ENCODE results near the gene VEPH1.
"Not testable (repeated sequence)": the region's sequence is repeated elsewhere in the genome, so short reads cannot be mapped to it uniquely, and the experiment has no call there.

Gene VEPH1

GRCh38 chr3:157354254-157354653 is 149.0 kb downstream of the VEPH1 start:
- no peak for DNase-seq (ENCODE audit: low read depth in 1 of 2, low spot score in 1 of 2)

- DNase-seq (ENCODE audit: low read depth in 1 of 2, low spot score in 1 of 2): no peak
Observed at GRCh38 chr3:157353652-157354051, 149.6 kb downstream of the VEPH1 start.

DNA sequence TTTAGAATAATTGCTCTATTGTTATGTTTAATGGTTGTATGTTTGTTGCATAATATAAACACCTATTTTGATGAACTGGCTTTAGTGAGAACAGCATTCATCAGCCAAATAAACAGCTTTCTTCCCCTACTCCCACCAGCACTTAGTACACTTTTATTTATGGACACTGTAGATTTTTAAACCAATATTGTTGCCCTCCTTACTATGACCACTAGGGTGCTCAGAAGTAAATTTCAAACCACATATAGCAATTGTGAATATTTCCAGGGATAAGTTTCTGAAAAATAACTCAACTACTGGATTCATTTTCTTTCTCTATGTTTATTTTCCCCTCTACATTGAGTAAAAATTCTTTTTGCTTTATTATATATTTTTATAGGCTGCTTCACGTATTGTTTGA is 151.2 kb downstream of the VEPH1 start:
- DNase-seq (ENCODE audit: low read depth in 1 of 2, low spot score in 1 of 2): no peak

DNA sequence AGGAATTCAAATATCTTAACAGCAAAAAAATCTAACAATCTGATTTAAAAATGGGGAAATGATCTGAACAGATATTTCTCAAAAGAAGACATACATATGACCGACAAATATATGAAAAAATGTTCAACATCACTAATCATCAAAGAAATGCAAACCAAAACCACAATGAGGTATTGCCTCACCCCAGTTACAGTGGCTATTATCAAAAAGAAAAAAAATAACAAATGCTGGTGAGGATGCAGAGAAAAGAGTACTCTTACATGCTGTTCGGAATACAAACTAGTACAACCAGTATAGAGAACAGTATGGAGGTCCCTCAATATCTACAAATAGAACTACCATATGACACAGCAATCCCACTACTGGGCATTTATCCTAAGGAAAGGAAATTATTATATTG is 152.6 kb downstream of the VEPH1 start:
- not testable (repeated sequence) for DNase-seq (ENCODE audit: low read depth in 1 of 2, low spot score in 1 of 2)

DNA sequence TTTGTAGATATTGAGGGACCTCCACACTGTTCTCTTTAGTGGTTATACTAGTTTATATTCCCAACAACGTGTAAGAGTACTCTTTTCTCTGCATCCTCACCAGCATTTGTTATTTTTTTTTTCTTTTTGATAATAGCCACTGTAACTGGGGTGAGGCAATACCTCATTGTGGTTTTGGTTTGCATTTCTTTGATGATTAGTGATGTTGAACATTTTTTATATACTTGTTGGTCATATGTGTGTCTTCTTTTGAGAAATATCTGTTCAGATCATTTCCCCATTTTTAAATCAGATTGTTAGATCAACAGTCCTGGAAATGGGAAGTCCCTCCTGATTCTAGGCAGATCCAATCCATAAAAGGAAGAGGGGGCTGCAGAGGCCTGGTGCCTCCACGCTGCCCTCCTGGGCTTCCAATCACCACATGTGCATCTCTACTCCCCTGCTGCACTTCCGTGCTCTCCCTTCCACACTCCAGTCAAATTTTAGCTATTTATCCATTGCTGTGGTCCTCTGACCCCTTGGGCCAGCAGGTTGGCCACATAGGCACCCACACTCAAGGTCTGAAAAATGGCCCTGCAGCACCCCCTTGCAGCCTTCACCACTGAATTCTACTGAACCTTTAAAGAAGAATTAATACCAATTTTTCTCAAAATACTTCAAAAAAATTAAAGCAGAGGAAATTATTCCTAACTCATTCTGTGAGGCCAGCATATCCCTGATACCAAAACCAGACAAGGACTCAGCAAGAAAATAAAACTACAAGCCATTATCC is 154.7 kb downstream of the VEPH1 start:
- DNase-seq (ENCODE audit: low read depth in 1 of 2, low spot score in 1 of 2): not testable (repeated sequence)

- no peak for DNase-seq (ENCODE audit: low read depth in 1 of 2, low spot score in 1 of 2)
Observed at GRCh38 chr3:157347577-157348303, 155.5 kb downstream of the VEPH1 start.

DNA sequence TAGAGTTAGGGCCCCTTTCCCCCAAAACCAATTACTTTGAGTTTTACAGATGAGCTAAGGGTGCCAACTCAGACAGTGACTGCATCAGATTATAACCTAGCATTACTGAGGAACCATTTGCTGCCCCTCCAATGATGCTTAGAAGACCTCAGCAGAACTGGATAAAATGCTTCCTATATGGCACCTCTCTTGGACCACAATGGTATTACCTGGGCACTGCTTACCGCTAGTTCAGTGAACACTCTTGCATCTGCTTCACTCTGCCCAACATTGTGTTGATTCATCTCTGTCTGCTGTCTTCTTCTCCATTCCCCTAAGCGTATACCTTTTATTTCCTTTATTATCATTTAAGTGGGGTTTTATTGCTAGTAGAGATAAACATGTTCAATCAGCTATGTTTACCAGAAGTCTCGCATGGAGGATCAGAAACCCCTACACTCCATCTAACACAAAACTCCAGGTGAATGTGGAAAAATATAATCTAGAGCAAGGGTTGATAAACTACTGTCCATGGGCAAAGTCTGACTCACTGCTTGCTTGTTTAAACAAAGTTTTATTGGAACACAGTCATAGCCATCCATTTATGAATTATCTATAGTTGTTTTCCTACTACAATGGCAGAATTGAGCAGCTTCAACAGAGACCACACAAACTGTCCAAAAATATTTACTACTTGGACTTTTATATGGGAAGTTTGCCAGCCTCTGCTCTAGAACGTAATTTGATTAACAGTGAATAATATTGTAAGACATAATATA is 166.8 kb downstream of the VEPH1 start:
- no peak for DNase-seq (ENCODE audit: low read depth in 1 of 2, low spot score in 1 of 2)

DNA sequence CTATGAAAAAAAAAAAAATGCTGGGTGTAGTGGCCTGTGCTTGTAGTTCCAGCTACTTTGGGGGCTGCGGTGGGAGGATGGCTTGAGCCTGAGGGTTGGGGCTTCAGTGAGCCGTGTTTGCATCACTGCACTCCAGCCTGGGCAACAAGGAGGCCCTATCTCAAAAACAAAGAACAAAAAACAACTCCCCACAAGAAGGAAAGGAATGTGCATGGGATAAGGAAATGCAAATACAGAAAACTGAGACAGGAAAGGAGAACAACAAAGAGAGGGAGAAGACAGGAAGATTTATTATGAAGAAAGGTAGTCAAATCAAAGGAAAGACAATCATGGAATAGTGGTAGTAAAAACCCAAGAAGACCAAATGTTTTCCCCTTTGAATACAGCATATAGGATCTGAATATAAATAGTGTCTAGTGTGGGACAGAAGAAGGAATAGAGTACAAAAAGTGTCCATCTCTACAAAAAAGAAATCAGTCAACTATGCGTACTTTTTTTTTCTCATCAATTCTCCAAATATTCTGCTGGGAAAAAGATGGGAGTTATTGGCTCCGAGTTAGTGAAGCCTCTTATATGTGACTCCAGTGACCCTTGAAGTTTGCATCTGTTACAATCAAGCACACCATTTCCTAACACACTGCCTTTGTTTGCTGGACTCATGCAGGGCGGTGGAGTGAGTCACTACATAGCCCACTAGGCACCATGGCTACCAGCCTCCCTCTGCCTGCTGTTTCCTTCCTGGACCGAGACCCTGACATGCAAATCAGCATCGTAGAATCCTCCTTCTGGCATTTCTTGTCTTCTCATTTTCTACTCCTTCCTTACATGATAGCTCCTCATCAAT is 167.8 kb downstream of the VEPH1 start:
- DNase-seq (ENCODE audit: low read depth in 1 of 2, low spot score in 1 of 2): no peak

GRCh38 chr3:157333551-157333991 is 169.6 kb downstream of the VEPH1 start:
- DNase-seq (ENCODE audit: low read depth in 1 of 2, low spot score in 1 of 2): no peak

DNA sequence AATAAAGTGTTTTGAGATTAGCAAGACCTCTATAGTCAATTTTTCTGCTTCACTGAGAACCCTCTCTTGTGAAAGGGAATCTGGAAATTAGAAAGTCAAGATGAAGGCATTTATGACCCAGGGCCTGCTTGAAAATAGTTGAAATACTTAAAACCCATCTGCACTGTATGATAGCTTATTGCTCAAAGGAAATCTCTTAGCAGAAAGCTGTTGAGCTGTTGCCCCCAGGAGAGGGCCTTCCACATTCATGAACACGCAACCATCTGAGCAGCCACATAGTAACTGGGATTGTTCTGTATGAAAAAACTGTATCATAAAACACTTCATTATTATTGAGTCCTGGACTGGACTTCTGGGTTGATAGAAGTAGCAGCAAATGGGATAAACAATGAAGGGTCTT is 173.0 kb downstream of the VEPH1 start:
- no peak for DNase-seq (ENCODE audit: low read depth in 1 of 2, low spot score in 1 of 2)

DNA sequence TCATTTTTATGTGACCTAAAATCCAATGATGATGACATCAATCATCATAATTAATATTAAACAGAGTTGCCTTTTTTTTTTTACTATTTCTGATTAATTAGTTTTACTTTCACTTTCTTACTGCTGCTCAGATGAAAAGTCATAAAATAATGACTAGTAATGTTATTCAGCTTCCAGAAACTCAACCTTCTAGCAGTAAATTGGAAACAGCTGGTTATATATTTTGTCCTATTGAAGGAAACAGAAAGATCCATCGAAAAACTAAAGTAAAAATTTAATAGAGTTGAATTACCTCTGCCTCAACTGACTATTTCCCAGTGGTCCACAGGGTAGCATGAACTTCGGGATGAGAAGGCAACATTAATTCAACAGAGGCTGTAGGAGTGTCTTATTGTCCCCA is 173.7 kb downstream of the VEPH1 start:
- DNase-seq (ENCODE audit: low read depth in 1 of 2, low spot score in 1 of 2): no peak

GRCh38 chr3:157327837-157328236 is 175.4 kb downstream of the VEPH1 start:
- no peak for DNase-seq (ENCODE audit: low read depth in 1 of 2, low spot score in 1 of 2)

DNA sequence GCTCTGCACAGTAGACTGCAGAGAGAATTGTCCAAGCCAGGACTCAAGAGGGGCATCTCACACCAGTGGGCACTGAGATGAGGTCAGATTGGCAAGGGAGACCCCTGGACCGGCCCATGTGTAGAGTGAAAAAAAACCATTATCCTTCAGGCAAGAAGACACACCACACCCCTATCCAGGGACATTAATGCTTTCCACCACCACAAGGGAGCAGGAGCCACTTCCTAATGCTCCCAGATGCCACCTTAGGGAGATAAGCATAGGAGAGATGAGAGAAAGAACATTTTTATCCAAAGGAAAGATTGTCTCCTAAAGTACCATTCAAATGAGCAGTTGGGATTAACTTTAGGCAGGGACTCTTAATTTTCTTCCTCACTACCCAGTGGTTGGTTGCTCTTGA is 176.2 kb downstream of the VEPH1 start:
- DNase-seq (ENCODE audit: low read depth in 1 of 2, low spot score in 1 of 2): no peak

- DNase-seq (ENCODE audit: low read depth in 1 of 2, low spot score in 1 of 2): not testable (repeated sequence)
Observed at GRCh38 chr3:157324869-157325268, 178.3 kb downstream of the VEPH1 start.

DNA sequence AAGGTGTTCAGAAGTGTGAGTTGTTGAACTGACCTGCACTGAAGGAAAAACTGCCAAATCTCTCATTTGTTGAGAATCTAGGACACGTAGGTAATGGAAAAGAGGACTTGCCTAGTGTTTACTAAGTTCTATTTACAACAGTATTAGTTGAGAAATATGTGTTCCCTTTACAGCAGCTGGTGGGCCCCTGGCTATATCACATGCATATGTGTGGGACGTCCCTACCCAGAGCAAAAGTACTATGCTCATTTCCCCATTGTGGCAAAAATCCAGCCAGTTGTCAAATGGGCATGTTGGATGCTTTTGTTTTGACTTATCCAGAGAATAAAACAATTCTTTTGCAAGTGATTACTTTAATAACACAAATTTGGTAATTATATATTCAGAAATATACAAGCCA is 179.9 kb downstream of the VEPH1 start:
- DNase-seq (ENCODE audit: low read depth in 1 of 2, low spot score in 1 of 2): no peak

DNA sequence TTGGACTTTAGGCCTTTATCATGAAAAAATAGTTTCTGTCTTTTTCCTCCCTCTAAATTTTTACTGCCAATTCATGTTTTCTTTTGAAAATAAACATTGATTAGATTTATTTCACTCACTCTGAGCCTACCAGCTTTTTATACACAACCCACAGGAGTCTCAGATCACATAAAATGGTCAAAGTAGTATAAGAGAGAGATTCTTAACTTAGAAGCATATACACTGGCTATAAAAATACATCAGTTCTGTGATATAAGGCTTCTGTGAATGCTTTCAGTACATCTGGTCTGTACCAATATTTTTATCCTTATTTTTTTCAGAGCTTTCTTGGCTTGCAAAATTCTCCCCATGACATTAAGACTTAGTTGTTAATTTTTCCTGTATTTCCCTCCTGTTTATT is 183.5 kb downstream of the VEPH1 start:
- no peak for DNase-seq (ENCODE audit: low read depth in 1 of 2, low spot score in 1 of 2)

DNA sequence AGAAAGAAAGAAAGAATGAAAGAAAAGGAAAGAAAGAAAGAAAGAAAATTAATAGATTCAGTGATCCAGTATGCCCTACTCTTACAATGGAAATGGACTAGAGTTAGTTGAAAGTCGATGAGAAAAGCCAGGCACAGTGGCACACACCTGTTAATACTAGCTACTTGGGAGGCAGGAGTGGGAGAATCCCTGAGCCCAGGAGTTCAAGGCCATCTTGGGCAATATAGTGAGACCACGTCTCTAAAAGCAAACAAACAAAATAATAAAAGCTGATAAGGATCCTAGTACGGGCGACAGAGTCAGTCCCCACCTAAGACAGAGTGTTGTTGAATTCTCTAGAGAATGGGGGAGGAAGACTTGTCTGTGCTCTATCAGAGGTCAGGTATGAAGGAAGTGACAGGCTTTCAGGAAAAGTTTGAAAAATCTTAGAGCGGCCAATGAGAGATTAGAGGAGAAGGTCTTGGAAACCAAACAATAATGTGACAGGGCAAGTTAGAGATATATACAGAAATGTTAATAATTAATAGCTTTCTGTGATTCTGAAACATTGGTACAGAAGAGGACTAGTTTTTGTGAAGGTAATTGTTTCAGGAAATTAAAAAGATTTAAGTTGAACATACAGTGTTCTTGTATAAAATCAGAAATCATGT is 184.5 kb downstream of the VEPH1 start:
- no peak for DNase-seq (ENCODE audit: low read depth in 1 of 2, low spot score in 1 of 2)

DNA sequence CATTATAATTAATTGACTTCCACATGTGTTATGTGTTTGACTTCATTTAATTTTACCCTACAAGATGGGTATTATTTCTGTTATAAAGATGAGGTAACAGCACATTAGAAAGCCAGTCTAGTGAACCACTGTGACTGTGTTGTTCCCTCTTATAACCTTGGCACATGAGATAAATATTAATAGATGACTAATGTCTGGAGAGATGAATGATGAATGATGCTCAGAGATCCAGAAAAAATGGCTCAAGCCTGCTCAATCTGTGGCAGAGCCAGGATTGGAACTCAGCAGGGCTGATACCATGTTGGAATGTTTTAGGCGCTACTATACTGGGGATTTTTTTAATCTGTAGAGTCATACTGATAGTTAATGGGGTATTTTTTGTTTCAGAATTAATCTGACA is 185.3 kb downstream of the VEPH1 start:
- no peak for DNase-seq (ENCODE audit: low read depth in 1 of 2, low spot score in 1 of 2)

GRCh38 chr3:157313186-157313585 is 190.0 kb downstream of the VEPH1 start:
- DNase-seq (ENCODE audit: low read depth in 1 of 2, low spot score in 1 of 2): no peak

DNA sequence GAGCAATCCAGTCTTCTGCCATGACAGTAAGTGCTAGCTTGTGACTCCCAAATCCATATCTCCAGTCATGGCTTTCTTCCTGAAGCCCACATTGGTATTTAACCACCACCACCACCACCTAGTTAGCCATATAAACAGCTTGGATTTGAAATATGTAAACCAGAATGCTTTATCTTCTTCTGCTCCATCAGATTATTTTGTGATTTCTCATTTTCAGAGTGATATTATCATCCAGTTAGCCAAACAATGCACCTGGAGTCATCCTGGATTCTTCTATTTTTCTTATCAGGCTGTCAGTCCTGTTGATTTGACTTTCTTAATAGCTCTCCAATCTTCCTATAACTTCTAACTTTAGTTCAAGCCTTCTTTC is 190.9 kb downstream of the VEPH1 start:
- no peak for DNase-seq (ENCODE audit: low read depth in 1 of 2, low spot score in 1 of 2)

Measured in stimulated activated CD4-positive, alpha-beta T cell treated with anti-CD3 and anti-CD28 coated beads, Interleukin-15, amount 100 ng/mL, for 1 hour (primary cell).